Measurements from ENCODE around the gene DCPS.
"Not testable (repeated sequence)": the region's sequence is repeated elsewhere in the genome, so short reads cannot be mapped to it uniquely, and the experiment has no call there.

Gene DCPS

GRCh38 chr11:126345283-126345682 is 41.4 kb downstream of the DCPS start:
- Histone ChIP-seq H3K9me3 (ENCODE audit: low read length) (no peaks in the 10 kb centered on the region), H3K9me2 (ENCODE audit: low read depth, low read length) (no peaks in the 10 kb centered on the region), H3K27me3 (ENCODE audit: insufficient read depth, low read length) (no peaks in the 10 kb centered on the region), H3K27ac (ENCODE audit: low read depth, low read length, poor library complexity, severe bottlenecking) (no peak overlapping the region), H3K9ac (ENCODE audit: low read length) (no peak overlapping the region), H2AFZ (ENCODE audit: low read length) (no peak overlapping the region), H3K79me2 (ENCODE audit: insufficient read depth, low read length) (no peaks in the 10 kb centered on the region), H3K4me2 (ENCODE audit: low read length) (no peak overlapping the region), H3F3A (ENCODE audit: insufficient read depth, low read length) (no peaks in the 10 kb centered on the region), H3K4me1 (ENCODE audit: insufficient read depth, low read length, severe bottlenecking) (no peaks in the 10 kb centered on the region), H3K4me3 (ENCODE audit: low read depth, low read length, poor library complexity, severe bottlenecking) (no peak overlapping the region), H4K20me1 (ENCODE audit: insufficient read depth, low read length) (no peaks in the 10 kb centered on the region), H3K36me3 (ENCODE audit: insufficient read depth, low read length) (peaks cover 38% of the 10 kb centered on the region; the same call in 1 of the 2 replicates)
- no peak for TF ChIP-seq EZH2 (IDR thresholded peaks at IDR 0.05; ENCODE audit: borderline replicate concordance, low read length)
- TF ChIP-seq, protein P1, sequence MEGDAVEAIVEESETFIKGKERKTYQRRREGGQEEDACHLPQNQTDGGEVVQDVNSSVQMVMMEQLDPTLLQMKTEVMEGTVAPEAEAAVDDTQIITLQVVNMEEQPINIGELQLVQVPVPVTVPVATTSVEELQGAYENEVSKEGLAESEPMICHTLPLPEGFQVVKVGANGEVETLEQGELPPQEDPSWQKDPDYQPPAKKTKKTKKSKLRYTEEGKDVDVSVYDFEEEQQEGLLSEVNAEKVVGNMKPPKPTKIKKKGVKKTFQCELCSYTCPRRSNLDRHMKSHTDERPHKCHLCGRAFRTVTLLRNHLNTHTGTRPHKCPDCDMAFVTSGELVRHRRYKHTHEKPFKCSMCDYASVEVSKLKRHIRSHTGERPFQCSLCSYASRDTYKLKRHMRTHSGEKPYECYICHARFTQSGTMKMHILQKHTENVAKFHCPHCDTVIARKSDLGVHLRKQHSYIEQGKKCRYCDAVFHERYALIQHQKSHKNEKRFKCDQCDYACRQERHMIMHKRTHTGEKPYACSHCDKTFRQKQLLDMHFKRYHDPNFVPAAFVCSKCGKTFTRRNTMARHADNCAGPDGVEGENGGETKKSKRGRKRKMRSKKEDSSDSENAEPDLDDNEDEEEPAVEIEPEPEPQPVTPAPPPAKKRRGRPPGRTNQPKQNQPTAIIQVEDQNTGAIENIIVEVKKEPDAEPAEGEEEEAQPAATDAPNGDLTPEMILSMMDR (IDR thresholded peaks at IDR 0.05; ENCODE audit: low read length): no peak

GRCh38 chr11:126345759-126346585 is 42.1 kb downstream of the DCPS start:
- Histone ChIP-seq H3K4me3 (ENCODE audit: low read depth, low read length, poor library complexity, severe bottlenecking) (no peak overlapping the region), H3K79me2 (ENCODE audit: insufficient read depth, low read length) (no peaks in the 10 kb centered on the region), H3K4me1 (ENCODE audit: insufficient read depth, low read length, severe bottlenecking) (no peaks in the 10 kb centered on the region), H2AFZ (ENCODE audit: low read length) (no peak overlapping the region), H3F3A (ENCODE audit: insufficient read depth, low read length) (no peaks in the 10 kb centered on the region), H3K9me3 (ENCODE audit: low read length) (no peaks in the 10 kb centered on the region), H4K20me1 (ENCODE audit: insufficient read depth, low read length) (no peaks in the 10 kb centered on the region), H3K27ac (ENCODE audit: low read depth, low read length, poor library complexity, severe bottlenecking) (no peak overlapping the region), H3K4me2 (ENCODE audit: low read length) (no peak overlapping the region), H3K27me3 (ENCODE audit: insufficient read depth, low read length) (no peaks in the 10 kb centered on the region), H3K9me2 (ENCODE audit: low read depth, low read length) (no peaks in the 10 kb centered on the region), H3K9ac (ENCODE audit: low read length) (no peak overlapping the region), H3K36me3 (ENCODE audit: insufficient read depth, low read length) (peaks cover 31% of the 10 kb centered on the region; the same call in 1 of the 2 replicates)
- TF ChIP-seq, protein P1 (IDR thresholded peaks at IDR 0.05; ENCODE audit: low read length): no peak
- TF ChIP-seq EZH2 (IDR thresholded peaks at IDR 0.05; ENCODE audit: borderline replicate concordance, low read length): no peak

DNA sequence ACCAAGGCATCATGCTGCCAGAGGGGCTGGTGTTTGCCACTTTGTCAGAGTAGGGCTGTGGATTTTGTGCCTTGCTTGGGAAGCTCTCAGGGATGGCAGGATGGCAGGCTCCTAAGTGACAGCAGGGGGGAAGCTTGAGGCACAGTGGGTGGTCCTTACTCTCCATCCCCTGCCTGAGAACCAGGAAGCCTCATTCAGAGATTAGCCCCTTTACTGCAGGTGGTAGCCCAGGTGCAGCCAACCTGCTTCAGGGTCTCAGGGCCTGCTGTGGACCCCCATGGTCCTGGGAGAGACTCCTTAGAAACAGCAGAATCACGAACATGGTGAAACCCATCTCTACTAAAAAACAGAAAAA is 42.7 kb downstream of the DCPS start:
- no peak for TF ChIP-seq EZH2 (IDR thresholded peaks at IDR 0.05; ENCODE audit: borderline replicate concordance, low read length)
- TF ChIP-seq, protein P1 (IDR thresholded peaks at IDR 0.05; ENCODE audit: low read length): no peak
- Histone ChIP-seq H3K4me2 (ENCODE audit: low read length) (no peak overlapping the region), H3K9me3 (ENCODE audit: low read length) (no peaks in the 10 kb centered on the region), H3K4me1 (ENCODE audit: insufficient read depth, low read length, severe bottlenecking) (no peaks in the 10 kb centered on the region), H3K9ac (ENCODE audit: low read length) (no peak overlapping the region), H3K27me3 (ENCODE audit: insufficient read depth, low read length) (no peaks in the 10 kb centered on the region), H4K20me1 (ENCODE audit: insufficient read depth, low read length) (no peaks in the 10 kb centered on the region), H3K36me3 (ENCODE audit: insufficient read depth, low read length) (peaks cover 25% of the 10 kb centered on the region; the same call in 1 of the 2 replicates), H3F3A (ENCODE audit: insufficient read depth, low read length) (no peaks in the 10 kb centered on the region), H3K4me3 (ENCODE audit: low read depth, low read length, poor library complexity, severe bottlenecking) (no peak overlapping the region), H2AFZ (ENCODE audit: low read length) (no peak overlapping the region), H3K27ac (ENCODE audit: low read depth, low read length, poor library complexity, severe bottlenecking) (no peak overlapping the region), H3K9me2 (ENCODE audit: low read depth, low read length) (no peaks in the 10 kb centered on the region), H3K79me2 (ENCODE audit: insufficient read depth, low read length) (no peaks in the 10 kb centered on the region)

DNA sequence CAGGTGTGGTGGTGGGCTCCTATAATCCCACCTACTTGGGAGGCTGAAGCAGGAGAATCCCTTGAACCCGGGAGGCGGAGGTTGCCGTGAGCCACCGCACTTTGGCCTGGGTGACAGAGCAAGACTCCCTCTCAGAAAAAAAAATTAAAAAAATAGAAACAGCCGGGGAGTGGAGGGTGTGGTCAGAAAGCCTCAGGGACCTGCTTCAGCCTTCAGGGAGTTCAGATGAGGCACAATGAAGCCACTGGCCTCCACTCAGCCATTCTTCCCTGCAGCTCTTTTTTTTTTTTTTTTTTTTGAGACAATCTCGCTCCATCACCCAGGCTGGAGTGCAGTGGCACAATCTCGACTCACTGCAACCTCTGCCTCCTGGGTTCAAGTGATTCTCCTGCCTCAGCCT is 43.1 kb downstream of the DCPS start:
- not testable (repeated sequence) for H4K20me1 ChIP-seq (ENCODE audit: insufficient read depth, low read length); H2AFZ ChIP-seq (ENCODE audit: low read length); H3K9me2 ChIP-seq (ENCODE audit: low read depth, low read length); H3K27ac ChIP-seq (ENCODE audit: low read depth, low read length, poor library complexity, severe bottlenecking); H3K9me3 ChIP-seq (ENCODE audit: low read length); H3K79me2 ChIP-seq (ENCODE audit: insufficient read depth, low read length); H3K4me2 ChIP-seq (ENCODE audit: low read length); H3F3A ChIP-seq (ENCODE audit: insufficient read depth, low read length); H3K9ac ChIP-seq (ENCODE audit: low read length); H3K4me1 ChIP-seq (ENCODE audit: insufficient read depth, low read length, severe bottlenecking); H3K4me3 ChIP-seq (ENCODE audit: low read depth, low read length, poor library complexity, severe bottlenecking); H3K27me3 ChIP-seq (ENCODE audit: insufficient read depth, low read length)
- peaks cover 21% of the 10 kb centered on the region; the same call in 1 of the 2 replicates for H3K36me3 ChIP-seq (ENCODE audit: insufficient read depth, low read length)

Measured in OCI-LY1 (cell line).